Vagina (tissue), 2 donors: ENCODE results near the gene ZNF316.

Experiments
- CTCF ChIP-seq, 3 experiments: fragments of 450-650 bp in 2 of 3; fragments of 200-600 bp in 1 of 3; sonication (generic) in 1 of 3; IDR thresholded peaks; one replicate each; pipeline ENCODE4 v1.5.1; 2017 to 2019; ENCODE audit warnings: antibody characterized with exemption in 3 of 3, mild to moderate bottlenecking in 2 of 3, moderate library complexity in 2 of 3
- POLR2A ChIP-seq, 2 donors: fragments of 450-650 bp; IDR thresholded peaks; one replicate each; pipeline ENCODE4 v1.6.1; 2017; ENCODE audit warnings: antibody characterized with exemption in 2 of 2, mild to moderate bottlenecking in 2 of 2, moderate library complexity in 2 of 2
- POLR2AphosphoS5 ChIP-seq, 2 donors: sonication (generic); formaldehyde crosslinking; IDR thresholded peaks; one replicate each; pipeline ENCODE4 v1.9.0; 2017; ENCODE audit warnings: antibody characterized with exemption in 2 of 2, mild to moderate bottlenecking in 2 of 2, low read depth in 1 of 2; ENCODE audit not compliant: insufficient read depth in 1 of 2

- TF ChIP-seq POLR2AphosphoS5 (IDR thresholded peaks at IDR 0.05; ENCODE audit: insufficient read depth in 1 of 2, low read depth in 1 of 2) (no peak), POLR2A (IDR thresholded peaks at IDR 0.05) (no peak), CTCF (IDR thresholded peaks at IDR 0.05) (no peak)
These were observed 13.4 kb downstream of the ZNF316 start for GRCh38 chr7:6650521-6651011.
